ENCODE measurements around the gene PRDM16. TPM values are rescaled to one million over a fixed set of nuclear protein-coding genes. Genes with fewer than 3 reads are reported as not detected.

Gene PRDM16
- total RNA-seq, 1 experiment from 2014 or later: not detected

- H3K4me3 Mint-ChIP-seq (ENCODE audit: unreplicated experiment): no peak overlapping the region
- POLR2A ChIA-PET: no interaction called here
- H3K27ac Mint-ChIP-seq (ENCODE audit: low read depth, unreplicated experiment): no peak overlapping the region
- peak; percentile 16 for TF ChIP-seq CTCF (IDR thresholded peaks at IDR 0.05; ENCODE audit: unreplicated experiment)
- BruUV-seq (replicated peaks): no TSS peak
- H3K36me3 Mint-ChIP-seq (ENCODE audit: insufficient read depth, unreplicated experiment): peaks cover 6% of the 10 kb centered on the region
- intact Hi-C loops (cut with micrococcal nuclease): no loop called here
- peaks cover 14% of the 10 kb centered on the region for H3K9me3 Mint-ChIP-seq (ENCODE audit: unreplicated experiment)
- peaks cover 23% of the 10 kb centered on the region for H3K27me3 Mint-ChIP-seq (ENCODE audit: insufficient read depth, unreplicated experiment)
- CTCF ChIA-PET: no interaction called here
- H3K4me1 Mint-ChIP-seq (ENCODE audit: insufficient read depth, unreplicated experiment): no peaks in the 10 kb centered on the region
- DNase-seq (ENCODE audit: unreplicated experiment): peak; percentile 77
These were observed 250.9 kb downstream of the PRDM16 start for GRCh38 chr1:3319874-3320245.

GRCh38 chr1:3320246-3321152, 251.5 kb downstream of the PRDM16 start:
- Mint-ChIP-seq H3K27me3 (ENCODE audit: insufficient read depth, unreplicated experiment) (peaks cover 17% of the 10 kb centered on the region), H3K27ac (ENCODE audit: low read depth, unreplicated experiment) (no peak overlapping the region)

GRCh38 chr1:3321559-3322449, 252.8 kb downstream of the PRDM16 start:
- intact Hi-C loops (cut with micrococcal nuclease): no loop called here
- H3K4me1 Mint-ChIP-seq (ENCODE audit: insufficient read depth, unreplicated experiment): no peaks in the 10 kb centered on the region
- peaks cover 4% of the 10 kb centered on the region for H3K27me3 Mint-ChIP-seq (ENCODE audit: insufficient read depth, unreplicated experiment)
- POLR2A ChIA-PET: interaction anchor here (0.5 kb wide), 1 partner anchor 87 kb away, joined by 3 read pairs; no protein-coding TSS in a partner anchor
- no peak overlapping the region for H3K4me3 Mint-ChIP-seq (ENCODE audit: unreplicated experiment)
- DNase-seq (ENCODE audit: unreplicated experiment): no peak
- no peak for TF ChIP-seq CTCF (IDR thresholded peaks at IDR 0.05; ENCODE audit: unreplicated experiment)
- no peaks in the 10 kb centered on the region for H3K36me3 Mint-ChIP-seq (ENCODE audit: insufficient read depth, unreplicated experiment)
- no peak overlapping the region for H3K27ac Mint-ChIP-seq (ENCODE audit: low read depth, unreplicated experiment)
- CTCF ChIA-PET: no interaction called here
- BruUV-seq (replicated peaks): no TSS peak
- H3K9me3 Mint-ChIP-seq (ENCODE audit: unreplicated experiment): peaks cover 16% of the 10 kb centered on the region

More at GRCh38 chr1:3320246-3321152, 251.5 kb downstream of the PRDM16 start:
- no TSS peak for BruUV-seq (replicated peaks)
- POLR2A ChIA-PET: interaction anchor here (0.5 kb wide), 1 partner anchor 88 kb away, joined by 3 read pairs; no protein-coding TSS in a partner anchor
- intact Hi-C loops (cut with micrococcal nuclease): no loop called here
- no peak for TF ChIP-seq CTCF (IDR thresholded peaks at IDR 0.05; ENCODE audit: unreplicated experiment)
- peaks cover 14% of the 10 kb centered on the region for H3K9me3 Mint-ChIP-seq (ENCODE audit: unreplicated experiment)
- CTCF ChIA-PET: no interaction called here
- peaks cover 6% of the 10 kb centered on the region for H3K36me3 Mint-ChIP-seq (ENCODE audit: insufficient read depth, unreplicated experiment)
- no peaks in the 10 kb centered on the region for H3K4me1 Mint-ChIP-seq (ENCODE audit: insufficient read depth, unreplicated experiment)
- no peak for DNase-seq (ENCODE audit: unreplicated experiment)
- H3K4me3 Mint-ChIP-seq (ENCODE audit: unreplicated experiment): no peak overlapping the region

- CTCF ChIA-PET: no interaction called here
- intact Hi-C loops (cut with micrococcal nuclease): no loop called here
- H3K27ac Mint-ChIP-seq (ENCODE audit: low read depth, unreplicated experiment): no peak overlapping the region
- POLR2A ChIA-PET: no interaction called here
- H3K4me1 Mint-ChIP-seq (ENCODE audit: insufficient read depth, unreplicated experiment): no peaks in the 10 kb centered on the region
- H3K36me3 Mint-ChIP-seq (ENCODE audit: insufficient read depth, unreplicated experiment): no peaks in the 10 kb centered on the region
- no TSS peak for BruUV-seq (replicated peaks)
- H3K4me3 Mint-ChIP-seq (ENCODE audit: unreplicated experiment): no peak overlapping the region
- DNase-seq (ENCODE audit: unreplicated experiment): no peak
- peaks cover 14% of the 10 kb centered on the region for H3K9me3 Mint-ChIP-seq (ENCODE audit: unreplicated experiment)
- H3K27me3 Mint-ChIP-seq (ENCODE audit: insufficient read depth, unreplicated experiment): no peaks in the 10 kb centered on the region
- TF ChIP-seq CTCF (IDR thresholded peaks at IDR 0.05; ENCODE audit: unreplicated experiment): no peak
These were observed 253.5 kb downstream of the PRDM16 start for GRCh38 chr1:3322450-3323020.

Data from MCF 10A (cell line).